Activated CD8-positive, alpha-beta memory T cell treated with anti-CD3 and anti-CD28 coated beads, Interleukin-2, amount 10 ng/mL, durations not matched to agents 7 days and 5 days (primary cell): ENCODE measurements around the gene TEAD4. TPM values are rescaled to one million over a fixed set of nuclear protein-coding genes. Genes with fewer than 3 reads are reported as not detected.

Experiments used
- ATAC-seq: fragments of 150-1000 bp; cut with Tn5 transposase; one replicate; pipeline ENCODE4 v1.10.0; 2021; ENCODE audit warnings: moderate library complexity
- CTCF ChIA-PET: fragments of 350-600 bp; sonication (Branson Sonifier 250); formaldehyde crosslinking; loops from one replicate; lab custom pipeline; 2021; ENCODE audit warnings: antibody characterized with exemption; lab: Charles Lee
- DNase-seq: peaks from one replicate; pipeline ENCODE4 v3.0.0-alpha.2; 2020
- H3K27ac Mint-ChIP-seq: one replicate; pipeline ENCODE4 v1.8.0; 2021; ENCODE audit warnings: mild to moderate bottlenecking, mixed read lengths
- H3K27me3 Mint-ChIP-seq: one replicate; pipeline ENCODE4 v1.8.0; 2021; ENCODE audit warnings: mixed read lengths
- H3K36me3 Mint-ChIP-seq: one replicate; pipeline ENCODE4 v1.8.0; 2021; ENCODE audit warnings: mild to moderate bottlenecking, mixed read lengths
- H3K4me1 Mint-ChIP-seq: one replicate; pipeline ENCODE4 v1.8.0; 2021; ENCODE audit warnings: mixed read lengths
- H3K4me3 Mint-ChIP-seq: one replicate; pipeline ENCODE4 v1.8.0; 2021; ENCODE audit warnings: mild to moderate bottlenecking, moderate library complexity, mixed read lengths
- H3K9me3 Mint-ChIP-seq: one replicate; pipeline ENCODE4 v1.8.0; 2022; ENCODE audit warnings: low read depth, mixed read lengths
- total RNA-seq, 2 experiments: library from RNA; stranded (reverse); gene quantifications; one replicate each; pipeline ENCODE4 v1.2.3, GENCODE V29; 2021

Gene TEAD4
- total RNA-seq, 2 experiments from 2014 or later, result 0.44 to 1.6 TPM

DNA sequence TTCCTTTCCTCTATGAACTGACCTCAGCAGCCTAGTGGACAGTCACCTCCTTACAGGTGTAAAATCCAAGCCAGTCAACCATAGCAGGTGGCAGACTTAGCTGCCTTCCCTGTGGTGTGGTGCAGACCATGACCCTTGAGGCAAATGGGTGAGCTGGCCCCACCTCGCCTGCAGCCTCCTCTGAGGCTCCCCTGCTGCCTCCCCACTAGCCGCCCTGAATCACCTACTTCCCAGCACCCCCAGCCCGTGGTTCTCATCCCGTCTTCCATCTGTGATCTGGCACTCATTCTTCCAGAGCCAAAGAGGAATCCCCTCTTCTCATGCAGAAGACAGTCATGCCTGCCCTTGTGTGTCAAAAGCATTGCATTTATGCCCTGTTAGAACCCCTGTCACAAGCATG, 83.6 kb downstream of the TEAD4 start:
- Mint-ChIP-seq H3K27ac (no peak overlapping the region), H3K36me3 (no peaks in the 10 kb centered on the region), H3K4me1 (no peaks in the 10 kb centered on the region), H3K27me3 (peaks cover 15% of the 10 kb centered on the region), H3K4me3 (no peak overlapping the region), H3K9me3 (no peaks in the 10 kb centered on the region)
- CTCF ChIA-PET, result interaction anchor here (1.3 to 2.0 kb wide), 2 partner anchors 155 to 257 kb away, joined by 3 to 6 read pairs; no protein-coding TSS in a partner anchor
- ATAC-seq (no peak), DNase-seq (no peak)

DNA sequence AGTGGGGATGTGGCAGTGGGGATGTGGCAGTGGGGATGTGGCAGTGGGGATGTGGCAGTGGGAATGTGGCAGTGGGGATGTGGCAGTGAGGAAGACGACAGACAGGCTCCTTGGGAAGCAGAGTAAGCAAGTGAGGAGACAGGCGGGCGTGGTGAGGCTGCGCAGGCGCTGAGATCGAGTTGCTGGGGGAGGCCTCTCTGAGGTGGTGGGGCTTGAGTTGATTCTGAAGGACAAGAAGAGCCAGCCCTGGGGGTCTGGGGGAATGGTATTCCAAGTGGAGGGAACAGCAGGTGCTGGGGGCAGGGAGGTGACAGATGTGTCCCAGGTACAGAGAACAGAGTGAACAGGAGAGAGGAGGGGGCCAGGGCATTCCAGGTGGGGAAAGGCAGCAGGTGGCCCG, 84.2 kb downstream of the TEAD4 start:
- H3K9me3 Mint-ChIP-seq, result no peaks in the 10 kb centered on the region
- no peak overlapping the region for H3K4me3 Mint-ChIP-seq
- H3K4me1 Mint-ChIP-seq, result no peaks in the 10 kb centered on the region
- peaks cover 15% of the 10 kb centered on the region for H3K27me3 Mint-ChIP-seq
- CTCF ChIA-PET, result no interaction called here
- DNase-seq (no peak), ATAC-seq (no peak)
- H3K27ac Mint-ChIP-seq, result no peak overlapping the region
- H3K36me3 Mint-ChIP-seq, result no peaks in the 10 kb centered on the region

DNA sequence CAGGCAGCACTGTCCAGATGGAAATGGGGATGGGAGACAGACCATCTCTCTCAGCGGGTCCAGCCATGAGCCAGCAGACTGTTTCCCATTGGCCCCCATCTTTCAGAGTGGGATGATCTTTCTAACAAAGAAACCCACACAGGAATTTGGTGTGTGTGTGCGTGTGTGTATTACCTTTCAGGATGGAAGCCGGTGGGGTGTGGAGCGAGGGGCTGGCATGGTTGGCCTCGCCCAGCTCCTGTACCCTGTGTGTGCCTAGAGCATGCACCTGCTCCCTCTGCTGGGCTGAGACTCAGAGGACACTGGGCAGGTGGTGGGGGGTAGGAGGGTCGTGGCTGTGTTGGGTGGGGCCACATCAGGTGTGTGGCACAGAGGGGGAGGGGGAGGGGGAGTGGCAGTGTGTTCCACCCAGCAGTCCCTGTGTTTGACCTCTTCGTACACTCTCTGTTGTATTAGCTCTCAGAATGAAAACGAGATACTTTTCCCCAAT, 85.0 kb downstream of the TEAD4 start:
- no peak overlapping the region for H3K27ac Mint-ChIP-seq
- H3K27me3 Mint-ChIP-seq, result peaks cover 19% of the 10 kb centered on the region
- DNase-seq (no peak), ATAC-seq (no peak)
- no peak overlapping the region for H3K4me3 Mint-ChIP-seq
- H3K4me1 Mint-ChIP-seq, result no peaks in the 10 kb centered on the region
- no peaks in the 10 kb centered on the region for H3K36me3 Mint-ChIP-seq
- H3K9me3 Mint-ChIP-seq, result no peaks in the 10 kb centered on the region
- CTCF ChIA-PET, result no interaction called here

- no peak overlapping the region for H3K4me3 Mint-ChIP-seq
- DNase-seq (no peak), ATAC-seq (no peak)
- H3K9me3 Mint-ChIP-seq, result no peaks in the 10 kb centered on the region
- H3K27ac Mint-ChIP-seq, result no peak overlapping the region
- no peaks in the 10 kb centered on the region for H3K36me3 Mint-ChIP-seq
- no peaks in the 10 kb centered on the region for H3K4me1 Mint-ChIP-seq
- CTCF ChIA-PET, result interaction anchor here (1.0 kb wide), 1 partner anchor 11 kb away, joined by 3 read pairs; no protein-coding TSS in a partner anchor
- peaks cover 30% of the 10 kb centered on the region for H3K27me3 Mint-ChIP-seq
Measured at GRCh38 chr12:3045494-3045893, 86.3 kb downstream of the TEAD4 start.

GRCh38 chr12:3045989-3046388, 86.8 kb downstream of the TEAD4 start:
- H3K9me3 Mint-ChIP-seq, result no peaks in the 10 kb centered on the region
- H3K4me3 Mint-ChIP-seq, result no peak overlapping the region
- H3K27ac Mint-ChIP-seq, result no peak overlapping the region
- H3K36me3 Mint-ChIP-seq, result no peaks in the 10 kb centered on the region
- ATAC-seq, result no peak
- DNase-seq, result no peak
- no peaks in the 10 kb centered on the region for H3K4me1 Mint-ChIP-seq
- CTCF ChIA-PET, result interaction anchor here (1.0 kb wide), 1 partner anchor 11 kb away, joined by 3 read pairs; no protein-coding TSS in a partner anchor
- peaks cover 30% of the 10 kb centered on the region for H3K27me3 Mint-ChIP-seq

DNA sequence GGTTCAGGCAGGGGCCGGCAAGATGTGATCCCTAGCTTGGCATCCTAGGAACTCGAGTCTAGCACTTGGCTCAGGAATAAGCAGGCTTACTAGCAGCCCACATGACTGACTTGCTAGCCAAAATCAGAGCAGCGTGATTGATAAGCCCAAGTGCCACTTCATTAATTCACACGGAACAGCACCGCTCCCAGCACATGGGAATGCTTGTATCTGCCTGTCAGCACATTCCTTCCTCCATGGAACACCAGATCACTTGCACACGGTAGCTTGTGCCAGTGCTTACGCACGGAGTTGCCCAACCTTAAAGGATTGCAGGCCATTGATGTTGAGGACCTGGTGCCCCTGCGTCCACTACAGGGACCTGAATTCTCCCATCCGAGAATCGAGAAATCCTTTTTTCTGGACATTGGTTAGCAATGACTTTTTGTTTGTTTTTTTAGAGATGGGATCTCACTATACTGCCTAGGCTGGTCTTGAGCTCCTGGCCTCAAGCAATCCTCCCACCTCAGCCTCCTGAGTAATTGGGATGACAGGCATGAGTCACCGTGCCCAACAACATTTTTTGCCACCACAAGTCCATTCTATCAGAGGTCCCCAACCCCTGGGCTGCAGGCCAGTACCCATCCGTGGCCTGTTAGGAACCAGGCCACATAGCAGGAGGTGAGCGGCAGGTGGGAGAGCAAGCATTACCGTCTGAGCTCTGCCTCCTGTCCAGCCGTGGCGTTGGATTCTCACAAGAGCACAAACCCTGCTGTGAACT, 87.4 kb downstream of the TEAD4 start:
- H3K9me3 Mint-ChIP-seq, result no peaks in the 10 kb centered on the region
- H3K4me3 Mint-ChIP-seq, result no peak overlapping the region
- no peak overlapping the region for H3K27ac Mint-ChIP-seq
- peaks cover 29% of the 10 kb centered on the region for H3K27me3 Mint-ChIP-seq
- no peak for DNase-seq
- CTCF ChIA-PET, result no interaction called here
- no peak for ATAC-seq
- no peaks in the 10 kb centered on the region for H3K4me1 Mint-ChIP-seq
- no peaks in the 10 kb centered on the region for H3K36me3 Mint-ChIP-seq

- DNase-seq (no peak), ATAC-seq (no peak)
- CTCF ChIA-PET, result no interaction called here
- no peaks in the 10 kb centered on the region for H3K36me3 Mint-ChIP-seq
- no peak overlapping the region for H3K27ac Mint-ChIP-seq
- no peaks in the 10 kb centered on the region for H3K4me1 Mint-ChIP-seq
- H3K27me3 Mint-ChIP-seq, result peaks cover 24% of the 10 kb centered on the region
- H3K9me3 Mint-ChIP-seq, result no peaks in the 10 kb centered on the region
- H3K4me3 Mint-ChIP-seq, result no peak overlapping the region
Measured at GRCh38 chr12:3047961-3048360, 88.8 kb downstream of the TEAD4 start.

DNA sequence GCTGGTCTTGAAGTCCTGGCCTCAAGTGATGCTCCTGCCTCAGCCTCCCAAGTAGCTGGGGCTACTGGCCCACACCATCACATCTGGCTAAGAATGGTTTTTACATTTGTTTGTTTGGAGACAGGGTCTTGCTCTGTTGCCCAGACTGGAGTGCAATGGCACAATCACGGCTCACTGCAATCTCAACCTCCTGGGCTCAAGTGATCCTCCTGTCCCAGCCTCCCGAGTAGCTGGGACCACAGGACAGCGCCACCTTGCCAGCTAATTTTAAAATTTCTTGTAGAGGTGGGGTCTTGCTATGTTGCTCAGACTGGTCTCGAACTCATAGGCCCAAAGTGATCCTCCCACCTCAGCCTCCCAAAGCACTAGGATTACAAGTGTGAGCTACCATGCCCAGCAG, 89.3 kb downstream of the TEAD4 start:
- Mint-ChIP-seq H3K36me3 (no peaks in the 10 kb centered on the region), H3K27me3 (peaks cover 18% of the 10 kb centered on the region), H3K4me1 (no peaks in the 10 kb centered on the region), H3K4me3 (no peak overlapping the region), H3K27ac (no peak overlapping the region), H3K9me3 (no peaks in the 10 kb centered on the region)
- ATAC-seq (no peak), DNase-seq (no peak)
- CTCF ChIA-PET, result no interaction called here

- Mint-ChIP-seq H3K27me3 (peaks cover 18% of the 10 kb centered on the region), H3K4me1 (no peaks in the 10 kb centered on the region), H3K9me3 (no peaks in the 10 kb centered on the region), H3K36me3 (no peaks in the 10 kb centered on the region), H3K4me3 (no peak overlapping the region), H3K27ac (no peak overlapping the region)
- CTCF ChIA-PET, result no interaction called here
- DNase-seq (no peak), ATAC-seq (no peak)
Measured at GRCh38 chr12:3049176-3049575, 90.0 kb downstream of the TEAD4 start.

DNA sequence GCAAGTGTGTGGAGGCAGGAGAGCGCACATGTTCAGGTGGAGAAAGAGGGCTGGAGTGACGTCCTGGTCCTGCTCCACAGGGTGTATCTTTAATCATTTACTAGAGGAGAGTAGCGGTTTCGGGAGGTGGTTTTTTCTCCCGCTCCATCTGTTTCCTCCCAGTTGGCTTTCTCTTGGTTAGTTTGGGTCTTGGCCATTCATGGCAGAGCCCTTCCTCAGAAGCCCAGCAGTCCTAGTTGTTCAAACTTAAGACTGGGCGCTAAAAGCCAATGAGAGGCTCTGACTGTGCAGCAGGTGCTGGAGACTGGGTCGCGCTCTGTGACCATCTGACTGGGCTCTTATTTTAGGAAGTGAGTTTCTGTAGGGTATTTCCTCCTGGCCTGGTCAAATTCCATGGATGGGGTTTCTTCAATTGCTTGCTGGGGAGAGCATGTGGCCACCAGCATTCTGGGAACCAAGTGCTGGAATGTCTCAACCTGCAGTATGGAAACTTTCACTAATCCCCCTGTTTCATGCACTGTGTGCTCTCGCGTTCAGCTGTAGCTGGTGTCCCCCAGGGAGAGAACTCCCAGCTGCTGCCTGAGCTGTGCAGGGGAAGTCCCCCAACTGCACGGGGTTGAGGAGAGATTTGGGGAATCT, 90.5 kb downstream of the TEAD4 start:
- H3K27me3 Mint-ChIP-seq, result peaks cover 20% of the 10 kb centered on the region
- CTCF ChIA-PET, result no interaction called here
- H3K4me3 Mint-ChIP-seq, result no peak overlapping the region
- no peaks in the 10 kb centered on the region for H3K9me3 Mint-ChIP-seq
- no peak for DNase-seq
- no peak for ATAC-seq
- no peak overlapping the region for H3K27ac Mint-ChIP-seq
- H3K36me3 Mint-ChIP-seq, result no peaks in the 10 kb centered on the region
- H3K4me1 Mint-ChIP-seq, result no peaks in the 10 kb centered on the region

- DNase-seq (no peak), ATAC-seq (no peak)
- Mint-ChIP-seq H3K4me1 (no peaks in the 10 kb centered on the region), H3K27me3 (peaks cover 34% of the 10 kb centered on the region), H3K36me3 (no peaks in the 10 kb centered on the region), H3K27ac (no peak overlapping the region), H3K4me3 (no peak overlapping the region), H3K9me3 (no peaks in the 10 kb centered on the region)
- CTCF ChIA-PET, result no interaction called here
Measured at GRCh38 chr12:3054374-3054773, 95.2 kb downstream of the TEAD4 start.

DNA sequence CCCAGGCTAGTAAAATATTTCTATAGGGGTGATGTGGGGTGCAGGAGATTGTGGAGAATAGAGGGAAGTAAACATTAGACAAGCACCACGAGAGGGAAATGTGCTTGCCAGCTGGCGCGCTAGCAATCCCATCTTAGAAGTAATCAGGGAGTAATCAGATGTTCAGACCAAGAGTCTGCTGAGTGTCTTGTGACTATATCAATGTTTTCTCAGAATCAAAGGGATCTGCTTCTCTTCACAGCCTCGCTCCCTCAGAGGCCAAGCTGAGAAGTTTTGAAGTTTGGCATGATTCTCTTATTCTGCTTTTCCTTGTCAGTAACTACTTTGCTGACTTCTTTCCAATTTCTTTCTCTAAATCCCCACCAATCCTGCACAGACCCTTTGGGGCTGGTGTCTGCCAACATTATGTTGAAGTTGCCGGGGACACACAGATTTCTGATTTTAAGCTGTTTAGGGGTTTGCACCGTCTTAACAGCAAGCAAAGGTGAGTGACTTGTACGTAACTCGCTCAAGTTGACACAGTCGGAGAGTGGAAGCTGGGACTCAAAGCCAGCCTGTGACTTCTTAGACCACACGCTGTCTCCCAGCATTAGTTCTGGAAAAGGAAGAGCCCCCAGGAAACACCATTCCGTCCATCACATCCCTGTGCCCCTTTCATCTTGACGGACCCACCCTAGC, 96.0 kb downstream of the TEAD4 start:
- peaks cover 32% of the 10 kb centered on the region for H3K27me3 Mint-ChIP-seq
- CTCF ChIA-PET, result no interaction called here
- no peak for DNase-seq
- ATAC-seq, result no peak
- no peak overlapping the region for H3K4me3 Mint-ChIP-seq
- no peaks in the 10 kb centered on the region for H3K36me3 Mint-ChIP-seq
- no peak overlapping the region for H3K27ac Mint-ChIP-seq
- H3K4me1 Mint-ChIP-seq, result no peaks in the 10 kb centered on the region
- H3K9me3 Mint-ChIP-seq, result no peaks in the 10 kb centered on the region

DNA sequence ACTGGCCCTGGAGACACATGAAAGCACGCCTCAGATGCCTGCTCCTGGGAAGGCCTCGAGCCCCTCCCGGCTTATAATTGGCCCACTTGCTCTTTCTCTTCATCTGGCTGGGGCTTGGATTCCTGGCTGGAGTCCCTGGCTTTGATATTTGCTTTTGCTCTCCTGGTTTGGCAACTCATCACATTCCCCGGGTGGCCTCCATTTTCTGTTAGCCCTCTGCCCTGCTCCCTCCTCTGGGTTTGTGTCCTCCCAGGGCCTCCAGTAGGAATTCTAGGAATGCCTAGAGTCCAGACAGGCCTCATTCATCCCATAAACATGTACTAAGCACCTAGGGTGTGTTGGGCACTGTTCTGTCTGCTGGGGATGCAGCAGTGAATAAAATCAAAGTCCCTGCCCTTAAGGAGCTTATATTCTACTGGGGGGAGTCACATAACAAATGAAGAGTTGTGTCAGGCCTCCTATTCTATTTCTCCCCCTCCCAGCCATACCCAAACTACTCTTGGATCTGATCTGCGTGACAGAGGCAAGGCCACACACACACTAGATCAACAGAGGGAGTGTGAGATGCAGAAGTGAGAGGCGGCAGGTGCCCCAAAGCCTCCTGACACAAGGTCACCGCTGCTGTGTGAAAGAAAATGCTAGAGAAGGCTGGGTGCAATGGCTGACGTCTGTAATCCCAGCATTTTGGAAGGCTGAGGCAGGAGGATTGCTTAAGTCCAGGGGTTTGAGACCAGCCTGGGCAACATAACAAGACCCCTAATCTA, 96.7 kb downstream of the TEAD4 start:
- Mint-ChIP-seq H3K4me1 (peaks cover 3% of the 10 kb centered on the region), H3K36me3 (no peaks in the 10 kb centered on the region), H3K4me3 (no peak overlapping the region), H3K27ac (no peak overlapping the region), H3K9me3 (no peaks in the 10 kb centered on the region), H3K27me3 (peaks cover 32% of the 10 kb centered on the region)
- CTCF ChIA-PET, result no interaction called here
- ATAC-seq (no peak), DNase-seq (no peak)
